NCI-H460 (cell line): ENCODE results near the gene KLLN. TPM values are rescaled to one million over a fixed set of nuclear protein-coding genes. Genes with fewer than 3 reads are reported as not detected.

Experiments
- small RNA-seq, 2 experiments: library from RNA; depleted of rRNA; stranded (forward); fragments of <200 nt; gene quantifications; one replicate each; pipeline ENCODE3, GENCODE V24; 2014
- total RNA-seq: library from RNA; depleted of rRNA; stranded (reverse); fragments of >200 nt; shearing (Covaris generic); gene quantifications from 2 replicates; pipeline ENCODE4 v1.2.3, GENCODE V29; 2014; rRNA removed

The KLLN gene
- total RNA-seq, 1 experiment from 2014 or later = 1.6 TPM

Small RNA genes lying within 50 kb of the gene (small RNA-seq; reads per million reads assigned to genes)
- 0 to 0.06 reads per million in 2 experiments for gene RN7SL78P

Other genes starting within 250 kb of the KLLN start
- gene PAPSS2, start 203.7 kb downstream of the KLLN start, total RNA-seq = 209 and 218 TPM in 2 replicates
- 232 TPM in 2 replicates for gene ATAD1, start 45.3 kb downstream of the KLLN start, total RNA-seq
- gene PTEN, start 92 bp upstream of the KLLN start, total RNA-seq = 166 and 194 TPM in 2 replicates